SK-N-SH treated with all-trans-retinoic acid at 6 μM for 48 hours (cell line): ENCODE data around the gene PRKCZ.

Source experiments
- ARNTL ChIP-seq: fragments of 450-650 bp; formaldehyde crosslinking; IDR thresholded peaks from 2 replicates; pipeline ENCODE4 v1.5.0; 2020; ENCODE audit warnings: low read depth, mild to moderate bottlenecking, moderate library complexity, borderline replicate concordance
- BACH2 ChIP-seq: fragments of 250-450 bp; sonication (Bioruptor Pico); IDR thresholded peaks from 2 replicates; pipeline ENCODE4 v1.9.0; 2021; ENCODE audit warnings: mild to moderate bottlenecking, borderline replicate concordance
- ISL1 ChIP-seq: fragments of 250-450 bp; sonication (Bioruptor Pico); IDR thresholded peaks from 2 replicates; pipeline ENCODE4 v2.1.2; 2022; ENCODE audit warnings: mild to moderate bottlenecking, moderate library complexity
- RARB ChIP-seq: fragments of 250-450 bp; sonication (Bioruptor Pico); IDR thresholded peaks from 2 replicates; pipeline ENCODE4 v1.8.0; 2021; ENCODE audit warnings: mild to moderate bottlenecking, moderate library complexity
- SNAI2 ChIP-seq: fragments of 250-450 bp; sonication (Bioruptor Pico); IDR thresholded peaks from 2 replicates; pipeline ENCODE4 v1.5.0; 2020; ENCODE audit warnings: mild to moderate bottlenecking, moderate library complexity
- ZFP30 ChIP-seq: fragments of 450-650 bp; formaldehyde crosslinking; IDR thresholded peaks from 2 replicates; pipeline ENCODE4 v1.5.0; 2022; ENCODE audit warnings: mild to moderate bottlenecking, moderate library complexity
- ZNF70 ChIP-seq: fragments of 450-650 bp; formaldehyde crosslinking; IDR thresholded peaks from 2 replicates; pipeline ENCODE4 v1.5.0; 2020; ENCODE audit warnings: mild to moderate bottlenecking, moderate library complexity
- ZNF8 ChIP-seq: fragments of 450-650 bp; formaldehyde crosslinking; IDR thresholded peaks from 2 replicates; pipeline ENCODE4 v1.5.0; 2020; ENCODE audit warnings: mild to moderate bottlenecking, moderate library complexity
- TF ChIP-seq, protein P1 (sequence below): fragments of 250-450 bp; sonication (Bioruptor Pico); IDR thresholded peaks from 2 replicates; pipeline ENCODE4 v1.8.0; 2020; ENCODE audit warnings: mild to moderate bottlenecking, moderate library complexity, borderline replicate concordance
- TF ChIP-seq, protein P2 (sequence below): fragments of 250-450 bp; sonication (Bioruptor Pico); IDR thresholded peaks from 2 replicates; pipeline ENCODE4 v1.5.1; 2021; ENCODE audit warnings: mild to moderate bottlenecking, moderate library complexity

- no peak for TF ChIP-seq ARNTL (CRISPR knock-in tag)
- no peak for TF ChIP-seq BACH2 (CRISPR knock-in tag)
- no peak for TF ChIP-seq RARB (CRISPR knock-in tag)
- TF ChIP-seq ISL1 (CRISPR knock-in tag): no peak
- TF ChIP-seq ZNF8 (CRISPR knock-in tag): no peak
- TF ChIP-seq, protein P1, sequence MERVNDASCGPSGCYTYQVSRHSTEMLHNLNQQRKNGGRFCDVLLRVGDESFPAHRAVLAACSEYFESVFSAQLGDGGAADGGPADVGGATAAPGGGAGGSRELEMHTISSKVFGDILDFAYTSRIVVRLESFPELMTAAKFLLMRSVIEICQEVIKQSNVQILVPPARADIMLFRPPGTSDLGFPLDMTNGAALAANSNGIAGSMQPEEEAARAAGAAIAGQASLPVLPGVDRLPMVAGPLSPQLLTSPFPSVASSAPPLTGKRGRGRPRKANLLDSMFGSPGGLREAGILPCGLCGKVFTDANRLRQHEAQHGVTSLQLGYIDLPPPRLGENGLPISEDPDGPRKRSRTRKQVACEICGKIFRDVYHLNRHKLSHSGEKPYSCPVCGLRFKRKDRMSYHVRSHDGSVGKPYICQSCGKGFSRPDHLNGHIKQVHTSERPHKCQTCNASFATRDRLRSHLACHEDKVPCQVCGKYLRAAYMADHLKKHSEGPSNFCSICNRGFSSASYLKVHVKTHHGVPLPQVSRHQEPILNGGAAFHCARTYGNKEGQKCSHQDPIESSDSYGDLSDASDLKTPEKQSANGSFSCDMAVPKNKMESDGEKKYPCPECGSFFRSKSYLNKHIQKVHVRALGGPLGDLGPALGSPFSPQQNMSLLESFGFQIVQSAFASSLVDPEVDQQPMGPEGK (CRISPR knock-in tag): no peak
- no peak for TF ChIP-seq ZNF70 (CRISPR knock-in tag)
- TF ChIP-seq, protein P2, sequence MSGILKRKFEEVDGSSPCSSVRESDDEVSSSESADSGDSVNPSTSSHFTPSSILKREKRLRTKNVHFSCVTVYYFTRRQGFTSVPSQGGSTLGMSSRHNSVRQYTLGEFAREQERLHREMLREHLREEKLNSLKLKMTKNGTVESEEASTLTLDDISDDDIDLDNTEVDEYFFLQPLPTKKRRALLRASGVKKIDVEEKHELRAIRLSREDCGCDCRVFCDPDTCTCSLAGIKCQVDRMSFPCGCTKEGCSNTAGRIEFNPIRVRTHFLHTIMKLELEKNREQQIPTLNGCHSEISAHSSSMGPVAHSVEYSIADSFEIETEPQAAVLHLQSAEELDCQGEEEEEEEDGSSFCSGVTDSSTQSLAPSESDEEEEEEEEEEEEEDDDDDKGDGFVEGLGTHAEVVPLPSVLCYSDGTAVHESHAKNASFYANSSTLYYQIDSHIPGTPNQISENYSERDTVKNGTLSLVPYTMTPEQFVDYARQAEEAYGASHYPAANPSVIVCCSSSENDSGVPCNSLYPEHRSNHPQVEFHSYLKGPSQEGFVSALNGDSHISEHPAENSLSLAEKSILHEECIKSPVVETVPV (CRISPR knock-in tag): no peak
- no peak for TF ChIP-seq SNAI2 (CRISPR knock-in tag)
- no peak for TF ChIP-seq ZFP30 (CRISPR knock-in tag)
Measured at GRCh38 chr1:2157856-2158255, 107.6 kb downstream of the PRKCZ start.
